GM18526 (cell line): ENCODE results near the gene ECHDC1.
A peak's percentile ranks its signal among the peaks of the same experiment; 100 is the strongest.

Experiments used
- POLR2A ChIP-seq: IDR thresholded peaks from 3 replicates; pipeline ENCODE4 v1.6.1; 2011; ENCODE audit not compliant: insufficient read length; ENCODE audit errors: extremely low read depth

ECHDC1 gene

GRCh38 chr6:127273499-127273898 is 69.9 kb downstream of the ECHDC1 start:
- no peak for TF ChIP-seq POLR2A

GRCh38 chr6:127272576-127272975 is 70.8 kb downstream of the ECHDC1 start:
- no peak for TF ChIP-seq POLR2A

- TF ChIP-seq POLR2A: no peak
Measured at GRCh38 chr6:127267646-127268625, 75.5 kb downstream of the ECHDC1 start.

- peak; percentile 84 for TF ChIP-seq POLR2A
Measured at GRCh38 chr6:127266892-127267645, 76.3 kb downstream of the ECHDC1 start.

- TF ChIP-seq POLR2A: no peak
Measured at GRCh38 chr6:127266178-127266891, 77.1 kb downstream of the ECHDC1 start, which contains the start of gene RNF146. Gene RNF146, plus strand, starts transcription at chr6:127266864. Its CDS starts 13,475 bp downstream, at chr6:127280339.

GRCh38 chr6:127263481-127263880 is 79.9 kb downstream of the ECHDC1 start:
- no peak for TF ChIP-seq POLR2A

- no peak for TF ChIP-seq POLR2A
Measured at GRCh38 chr6:127262896-127263295, 80.5 kb downstream of the ECHDC1 start.

GRCh38 chr6:127255286-127255685 is 88.1 kb downstream of the ECHDC1 start:
- no peak for TF ChIP-seq POLR2A

- no peak for TF ChIP-seq POLR2A
Measured at GRCh38 chr6:127249621-127250020, 93.8 kb downstream of the ECHDC1 start.

GRCh38 chr6:127247114-127248096 is 96.0 kb downstream of the ECHDC1 start:
- TF ChIP-seq POLR2A: no peak

- no peak for TF ChIP-seq POLR2A
Measured at GRCh38 chr6:127243501-127243900, 99.9 kb downstream of the ECHDC1 start.
